Mesenchymal stem cell (in vitro differentiated cells and primary cell): ENCODE data around the gene P3H2.

Experiments used
- DNase-seq: peaks from one replicate; pipeline ENCODE4 v3.0.0-alpha.2; 2013
- H2AFZ ChIP-seq: one replicate; pipeline ENCODE4 v1.6.1; 2013; ENCODE audit warnings: low read depth, mild to moderate bottlenecking, control low read depth, inconsistent platforms, low read length, moderate library complexity
- H2AK5ac ChIP-seq: 2 replicates; pipeline ENCODE4 v1.6.1; 2013; ENCODE audit warnings: low read length, moderate library complexity, mild to moderate bottlenecking, inconsistent platforms; ENCODE audit not compliant: severe bottlenecking
- H2BK120ac ChIP-seq: one replicate; pipeline ENCODE4 v1.6.1; 2013; ENCODE audit warnings: low read depth, mild to moderate bottlenecking, inconsistent platforms, low read length, moderate library complexity
- H2BK12ac ChIP-seq, 2 experiments: one replicate each; pipeline ENCODE4 v1.6.1; 2013; ENCODE audit warnings: inconsistent platforms in 2 of 2, low read length in 2 of 2, mild to moderate bottlenecking in 2 of 2, moderate library complexity in 2 of 2, control low read depth in 1 of 2
- H2BK15ac ChIP-seq: one replicate; pipeline ENCODE4 v1.6.1; 2013; ENCODE audit warnings: mild to moderate bottlenecking, low read depth, inconsistent platforms; ENCODE audit not compliant: poor library complexity, severe bottlenecking
- H2BK5ac ChIP-seq: 2 replicates; pipeline ENCODE4 v1.6.1; 2013; ENCODE audit warnings: low read depth, mild to moderate bottlenecking, low read length, control low read depth, inconsistent platforms; ENCODE audit not compliant: poor library complexity, severe bottlenecking
- H3K14ac ChIP-seq, 2 experiments: one replicate each; pipeline ENCODE4 v1.6.1; 2013; ENCODE audit warnings: inconsistent platforms in 2 of 2, low read length in 2 of 2, control low read depth in 1 of 2, mild to moderate bottlenecking in 1 of 2, moderate library complexity in 1 of 2
- H3K18ac ChIP-seq, 2 experiments: one replicate each; pipeline ENCODE4 v1.6.1; 2013; ENCODE audit warnings: inconsistent platforms in 2 of 2, low read length in 2 of 2, control low read depth in 1 of 2, low read depth in 1 of 2, mild to moderate bottlenecking in 1 of 2
- H3K23ac ChIP-seq, 2 experiments: one replicate each; pipeline ENCODE4 v1.6.1; 2013; ENCODE audit warnings: inconsistent platforms in 2 of 2, low read length in 2 of 2, mild to moderate bottlenecking in 2 of 2, moderate library complexity in 2 of 2, control low read depth in 1 of 2
- H3K27ac ChIP-seq: 2 replicates; pipeline ENCODE4 v1.5.1; 2013; ENCODE audit warnings: mild to moderate bottlenecking, moderate library complexity, low read length, control low read depth, inconsistent platforms; ENCODE audit not compliant: poor library complexity, severe bottlenecking
- H3K27me3 ChIP-seq, 2 experiments: 2 replicates each; pipeline versions ENCODE4 v1.6.1 to v1.7.0; 2013; ENCODE audit warnings: low read length in 2 of 2, mild to moderate bottlenecking in 2 of 2, moderate library complexity in 2 of 2, control low read depth in 1 of 2, inconsistent platforms in 1 of 2; ENCODE audit not compliant: control insufficient read depth in 1 of 2, insufficient read depth in 1 of 2
- H3K36me3 ChIP-seq, 2 experiments: 2 replicates each; pipeline versions ENCODE4 v1.6.1 to v1.7.0; 2013; ENCODE audit warnings: low read length in 2 of 2, control low read depth in 1 of 2, inconsistent platforms in 1 of 2, low read depth in 1 of 2, mild to moderate bottlenecking in 1 of 2; ENCODE audit not compliant: insufficient read depth in 2 of 2, control insufficient read depth in 1 of 2
- H3K4ac ChIP-seq, 2 experiments: one replicate each; pipeline ENCODE4 v1.6.1; 2013; ENCODE audit warnings: inconsistent platforms in 2 of 2, low read length in 2 of 2, mild to moderate bottlenecking in 2 of 2, moderate library complexity in 2 of 2, control low read depth in 1 of 2, low read depth in 1 of 2
- H3K4me1 ChIP-seq: 2 replicates; pipeline ENCODE4 v1.6.1; 2013; ENCODE audit warnings: low read depth, low read length, control low read depth; ENCODE audit not compliant: control insufficient read depth, insufficient read depth
- H3K4me2 ChIP-seq: 2 replicates; pipeline ENCODE4 v1.6.1; 2013; ENCODE audit warnings: low read length, mild to moderate bottlenecking, inconsistent platforms; ENCODE audit not compliant: poor library complexity, severe bottlenecking
- H3K4me3 ChIP-seq, 2 experiments: 2 replicates each; pipeline versions ENCODE4 v1.5.1 to v1.7.0; 2013; ENCODE audit warnings: low read length in 2 of 2, mild to moderate bottlenecking in 2 of 2, control low read depth in 1 of 2, low read depth in 1 of 2; ENCODE audit not compliant: insufficient read depth in 1 of 2
- H3K79me1 ChIP-seq: replicated peaks from 2 replicates; pipeline ENCODE4 v1.6.1; 2013; ENCODE audit warnings: mild to moderate bottlenecking, control low read depth, low read length, inconsistent platforms; ENCODE audit not compliant: poor library complexity, severe bottlenecking
- H3K9ac ChIP-seq: 2 replicates; pipeline ENCODE4 v1.7.0; 2013; ENCODE audit warnings: mild to moderate bottlenecking, low read length, moderate library complexity
- H3K9me3 ChIP-seq: 2 replicates; pipeline ENCODE4 v1.7.0; 2013; ENCODE audit warnings: mild to moderate bottlenecking, low read length; ENCODE audit not compliant: control insufficient read depth
- H4K8ac ChIP-seq: one replicate; pipeline ENCODE4 v1.6.1; 2013; ENCODE audit warnings: inconsistent platforms, mild to moderate bottlenecking, low read length, moderate library complexity
- H4K91ac ChIP-seq: one replicate; pipeline ENCODE4 v1.6.1; 2013; ENCODE audit warnings: mild to moderate bottlenecking, low read length, inconsistent platforms
- WGBS: methylation state at CpG from one replicate; pipeline ENCODE4 v1.1.7; 2013; ENCODE audit warnings: mixed read lengths; 5-methylcytosine and 5-hydroxymethylcytosine counted together

Gene P3H2

GRCh38 chr3:190118438-190118837 is 2.3 kb downstream of the P3H2 start:
- DNase-seq, result no peak
- Histone ChIP-seq H4K91ac (no peak overlapping the region), H3K79me1 (peaks cover 2% of the 10 kb centered on the region), H3K4me3 (peak overlapping the region in 1 of 2 experiments; percentile 38), H2BK15ac (no peak overlapping the region), H2BK12ac (no peak overlapping the region), H3K23ac (no peak overlapping the region), H3K4me2 (peak overlapping the region; percentile 64), H3K9me3 (no peaks in the 10 kb centered on the region), H2BK120ac (no peak overlapping the region), H3K18ac (no peak overlapping the region), H3K36me3 (no peaks in the 10 kb centered on the region), H2AFZ (no peak overlapping the region), H3K27ac (peak overlapping the region; percentile 76), H3K27me3 (peaks cover 0 to 13% of the 10 kb centered on the region in 2 experiments), H3K14ac (no peak overlapping the region), H3K4me1 (peaks cover 15% of the 10 kb centered on the region), H3K4ac (no peak overlapping the region), H2AK5ac (no peak overlapping the region), H4K8ac (no peak overlapping the region), H2BK5ac (no peak overlapping the region), H3K9ac (no peak overlapping the region)
- 62% methylated on average over 2 of the region's 3 CpGs for WGBS

GRCh38 chr3:190117981-190118380 is 2.7 kb downstream of the P3H2 start:
- Histone ChIP-seq H3K27ac (peak overlapping the region; percentile 76), H3K27me3 (peaks cover 0 to 13% of the 10 kb centered on the region in 2 experiments), H3K36me3 (no peaks in the 10 kb centered on the region), H2BK5ac (no peak overlapping the region), H4K91ac (no peak overlapping the region), H2AFZ (no peak overlapping the region), H4K8ac (no peak overlapping the region), H2BK120ac (no peak overlapping the region), H3K4me3 (peak overlapping the region in 1 of 2 experiments; percentile 28), H3K4me2 (peak overlapping the region; percentile 64), H3K14ac (no peak overlapping the region), H3K9me3 (no peaks in the 10 kb centered on the region), H3K79me1 (peaks cover 2% of the 10 kb centered on the region), H3K4me1 (peaks cover 12% of the 10 kb centered on the region), H3K9ac (no peak overlapping the region), H3K18ac (no peak overlapping the region), H2BK15ac (no peak overlapping the region), H3K4ac (no peak overlapping the region), H2AK5ac (no peak overlapping the region), H2BK12ac (no peak overlapping the region), H3K23ac (no peak overlapping the region)
- no peak for DNase-seq
- WGBS, result 25% methylated on average over 2 of the region's 2 CpGs

GRCh38 chr3:190116551-190117067 is 4.1 kb downstream of the P3H2 start:
- peak overlapping the region; percentile 15 for H3K4me2 ChIP-seq
- WGBS, result 55% methylated on average over 2 of the region's 3 CpGs
- peaks cover 0 to 13% of the 10 kb centered on the region in 2 experiments for H3K27me3 ChIP-seq
- H3K4ac ChIP-seq, result no peak overlapping the region
- H2BK12ac ChIP-seq, result peak overlapping the region in 1 of 2 experiments; percentile 48
- no peak overlapping the region for H3K18ac ChIP-seq
- H3K9ac ChIP-seq, result no peak overlapping the region
- H2AFZ ChIP-seq, result no peak overlapping the region
- no peak overlapping the region for H4K8ac ChIP-seq
- no peak overlapping the region for H4K91ac ChIP-seq
- H2BK120ac ChIP-seq, result no peak overlapping the region
- peaks cover 2% of the 10 kb centered on the region for H3K79me1 ChIP-seq
- no peak overlapping the region for H3K14ac ChIP-seq
- no peak for DNase-seq
- H2BK15ac ChIP-seq, result no peak overlapping the region
- no peak overlapping the region for H2AK5ac ChIP-seq
- H3K4me1 ChIP-seq, result peaks cover 7% of the 10 kb centered on the region
- no peak overlapping the region for H3K23ac ChIP-seq
- no peak overlapping the region for H2BK5ac ChIP-seq
- peak overlapping the region; percentile 63 for H3K27ac ChIP-seq
- no peak overlapping the region for H3K4me3 ChIP-seq
- H3K36me3 ChIP-seq, result no peaks in the 10 kb centered on the region
- H3K9me3 ChIP-seq, result no peaks in the 10 kb centered on the region

GRCh38 chr3:190110826-190111225 is 9.9 kb downstream of the P3H2 start:
- H2BK15ac ChIP-seq, result no peak overlapping the region
- no peak for DNase-seq
- no peak overlapping the region for H2AFZ ChIP-seq
- no peak overlapping the region for H3K4ac ChIP-seq
- no peak overlapping the region for H3K4me2 ChIP-seq
- no peak overlapping the region for H4K8ac ChIP-seq
- no peak overlapping the region for H3K18ac ChIP-seq
- no peak overlapping the region for H3K23ac ChIP-seq
- H2BK5ac ChIP-seq, result no peak overlapping the region
- no peak overlapping the region for H3K4me3 ChIP-seq
- H3K4me1 ChIP-seq, result peaks cover 1% of the 10 kb centered on the region
- no peak overlapping the region for H3K27ac ChIP-seq
- no peaks in the 10 kb centered on the region for H3K36me3 ChIP-seq
- no peaks in the 10 kb centered on the region for H3K9me3 ChIP-seq
- no peaks in the 10 kb centered on the region for H3K27me3 ChIP-seq
- H4K91ac ChIP-seq, result no peak overlapping the region
- no peak overlapping the region for H3K14ac ChIP-seq
- no peaks in the 10 kb centered on the region for H3K79me1 ChIP-seq
- H2BK120ac ChIP-seq, result no peak overlapping the region
- no peak overlapping the region for H2BK12ac ChIP-seq
- no peak overlapping the region for H3K9ac ChIP-seq
- 100% methylated on average over 1 of the region's 1 CpG for WGBS
- no peak overlapping the region for H2AK5ac ChIP-seq
